NCI-H187 treated with DMSO at 0.1 percent for 48 hours (cell line): ENCODE measurements around the gene UBE2Q1.
A peak's percentile ranks its signal among the peaks of the same experiment; 100 is the strongest.

Source experiments
- DNase-seq: peaks from one replicate; lab custom pipeline; 2025; lab: John Stamatoyannopoulos, UW

UBE2Q1 gene

DNA sequence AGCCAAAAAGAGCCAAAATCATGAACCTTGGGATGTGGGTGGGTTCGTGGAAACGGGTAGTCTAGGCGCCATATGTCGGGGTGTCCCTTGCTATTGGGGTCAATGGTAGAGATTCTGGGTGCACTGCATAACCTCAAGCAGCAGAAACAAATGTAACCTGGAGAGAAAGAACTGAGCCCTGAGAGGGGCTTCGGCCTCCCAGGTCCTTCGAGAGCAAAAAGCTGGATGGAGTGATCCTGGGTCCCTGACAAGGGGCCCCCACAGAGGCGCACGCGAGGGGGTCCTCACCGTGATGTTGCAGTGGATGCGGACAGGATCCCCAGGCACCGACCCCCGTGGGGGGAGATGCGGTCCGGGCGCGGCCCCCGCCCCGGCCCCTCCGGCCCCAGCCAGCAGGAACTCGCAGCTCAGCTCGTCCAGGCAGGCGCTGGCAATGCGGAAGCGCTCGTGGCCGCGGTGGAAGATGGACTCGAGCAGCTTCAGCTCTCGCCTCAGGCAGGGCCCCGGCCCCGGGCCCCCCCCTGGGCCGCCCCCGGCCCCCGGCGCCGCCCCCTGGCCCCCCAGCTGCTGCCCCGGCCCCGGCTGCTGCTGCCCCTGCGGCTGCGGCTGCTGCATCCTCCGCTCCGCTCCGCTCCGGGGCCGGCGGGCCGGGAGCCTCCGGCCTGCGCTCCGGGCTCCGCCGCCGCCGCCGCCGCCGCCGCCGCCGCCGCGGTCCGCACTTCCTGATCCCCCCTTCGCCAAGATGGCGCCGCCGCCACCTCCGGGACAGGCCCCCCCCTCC is at the start of gene UBE2Q1:
UBE2Q1 (minus strand) TSS at position 724 of the 781 bp plus-strand sequence; CDS start at position 615, 109 bp downstream.
- no peak for DNase-seq

DNA sequence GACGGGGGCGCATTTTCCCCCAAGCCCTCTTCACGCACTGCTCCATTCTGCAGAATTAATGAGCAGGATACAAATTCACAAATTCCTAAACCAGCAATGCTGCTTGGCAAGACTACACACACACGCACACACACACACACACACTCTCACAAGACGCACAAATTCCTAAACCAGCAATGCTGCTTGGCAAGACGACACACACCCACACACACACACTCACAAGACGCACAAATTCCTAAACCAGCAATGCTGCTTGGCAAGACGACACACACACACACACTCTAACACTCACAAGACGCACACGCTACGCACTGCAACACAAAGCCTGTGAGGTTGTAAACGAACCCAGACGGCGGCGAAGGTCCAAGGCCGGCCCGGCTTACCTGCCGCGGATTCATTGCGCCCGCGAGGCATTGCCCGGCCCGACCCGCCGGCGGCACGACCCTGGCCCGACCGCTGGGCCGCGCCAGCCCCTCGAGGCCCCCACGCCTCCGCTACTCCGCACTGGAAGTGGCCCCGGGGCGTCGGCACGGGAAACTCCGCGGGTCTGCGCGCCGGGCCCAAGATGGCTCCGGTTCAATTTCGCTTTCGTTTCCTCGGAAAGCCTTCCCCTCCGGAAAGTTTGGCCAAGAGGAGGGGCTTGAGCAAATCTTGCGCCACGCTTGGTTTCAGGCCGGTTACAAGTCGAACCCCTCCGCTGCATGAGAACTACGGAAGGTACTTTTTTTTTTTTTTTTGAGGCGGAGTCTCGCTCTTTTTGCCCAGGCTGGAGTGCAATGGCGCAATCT is 49.3 kb upstream of the UBE2Q1 start, which contains the start of gene ADAR:
ADAR (minus strand) TSS at position 578 of the 788 bp plus-strand sequence; CDS start at position 398, 180 bp downstream.
- peak; percentile 39 for DNase-seq

DNA sequence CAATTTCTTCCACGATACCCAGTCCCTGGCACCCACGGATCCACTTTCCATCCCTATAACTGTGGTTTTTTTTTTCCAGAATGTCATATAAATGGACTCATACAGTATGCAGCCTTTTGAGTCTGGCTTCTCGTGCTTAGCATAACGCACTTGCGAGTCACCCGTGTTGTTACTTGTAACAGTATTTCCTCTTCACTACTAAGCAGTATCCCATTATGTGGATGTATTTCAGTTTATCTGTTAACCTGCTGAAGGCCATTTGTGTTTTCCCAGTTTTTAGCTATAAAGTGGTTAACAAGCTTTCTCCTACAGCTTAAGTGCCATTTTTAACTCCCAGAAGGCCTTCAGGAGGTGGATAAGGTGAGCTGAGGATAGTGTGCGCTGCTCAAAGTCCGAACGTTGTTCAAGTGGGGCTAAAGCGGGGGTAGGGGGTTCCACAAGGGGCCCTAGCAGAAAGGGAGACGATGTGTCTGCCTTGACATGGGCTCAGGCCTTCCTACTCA is 48.7 kb upstream of the UBE2Q1 start:
- DNase-seq: no peak

DNA sequence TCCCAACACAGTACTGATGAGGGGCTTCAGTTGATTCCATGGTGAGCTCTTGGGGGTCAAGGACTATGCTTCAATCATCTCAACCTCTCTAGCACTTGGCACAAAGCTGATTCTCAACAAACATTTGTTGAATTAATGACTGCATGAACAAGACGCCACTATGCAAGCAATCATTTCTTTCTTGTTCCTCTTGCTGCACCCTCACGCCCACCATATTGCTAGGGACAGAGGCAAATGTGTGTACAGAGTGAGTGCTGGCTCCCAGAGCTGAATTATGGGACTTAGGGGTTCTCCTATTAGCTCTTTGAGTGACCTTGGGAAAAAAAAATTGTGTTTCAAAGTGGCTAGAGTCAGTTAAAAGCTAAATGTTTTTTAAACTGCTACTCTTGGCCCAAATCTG is 47.1 kb upstream of the UBE2Q1 start:
- DNase-seq: no peak

DNA sequence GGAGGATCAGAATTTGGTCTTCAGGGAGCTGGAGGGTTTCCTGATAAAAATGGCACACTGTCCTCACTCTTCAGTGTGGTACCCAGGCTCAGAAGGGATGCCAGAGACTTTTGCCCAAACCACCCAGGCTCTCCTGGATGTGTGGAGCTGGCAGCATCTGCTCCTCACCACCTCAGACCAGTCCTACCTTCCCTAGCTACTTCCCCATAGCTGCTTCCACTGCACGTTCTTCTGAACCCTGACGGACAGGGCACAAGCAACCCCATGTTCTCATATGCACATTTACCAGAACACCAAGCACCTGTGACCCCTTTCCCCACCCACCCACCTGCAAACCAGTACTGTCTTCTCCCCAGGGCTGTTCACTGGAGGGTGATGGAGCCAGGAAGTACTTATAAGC is 44.9 kb upstream of the UBE2Q1 start:
- no peak for DNase-seq

DNA sequence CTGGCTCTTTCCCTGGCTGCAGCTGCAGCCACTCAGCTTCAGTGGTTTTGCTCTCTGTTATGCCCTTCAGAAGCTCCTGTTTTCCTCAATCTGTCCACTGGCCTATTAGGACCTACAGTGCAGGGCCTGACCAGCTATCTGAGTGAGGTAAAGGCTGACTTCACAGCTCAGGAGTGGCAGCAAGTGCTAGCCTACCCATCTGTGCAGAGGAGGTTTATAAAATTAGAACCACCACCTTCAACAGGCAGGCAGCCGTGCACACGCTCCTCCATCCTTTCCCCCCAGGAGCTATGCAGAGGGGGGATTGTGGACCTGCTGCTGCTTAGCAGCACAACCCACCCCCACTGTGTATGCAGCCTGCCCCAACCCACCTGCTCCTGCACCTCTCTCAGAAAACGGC is 41.2 kb upstream of the UBE2Q1 start:
- no peak for DNase-seq

DNA sequence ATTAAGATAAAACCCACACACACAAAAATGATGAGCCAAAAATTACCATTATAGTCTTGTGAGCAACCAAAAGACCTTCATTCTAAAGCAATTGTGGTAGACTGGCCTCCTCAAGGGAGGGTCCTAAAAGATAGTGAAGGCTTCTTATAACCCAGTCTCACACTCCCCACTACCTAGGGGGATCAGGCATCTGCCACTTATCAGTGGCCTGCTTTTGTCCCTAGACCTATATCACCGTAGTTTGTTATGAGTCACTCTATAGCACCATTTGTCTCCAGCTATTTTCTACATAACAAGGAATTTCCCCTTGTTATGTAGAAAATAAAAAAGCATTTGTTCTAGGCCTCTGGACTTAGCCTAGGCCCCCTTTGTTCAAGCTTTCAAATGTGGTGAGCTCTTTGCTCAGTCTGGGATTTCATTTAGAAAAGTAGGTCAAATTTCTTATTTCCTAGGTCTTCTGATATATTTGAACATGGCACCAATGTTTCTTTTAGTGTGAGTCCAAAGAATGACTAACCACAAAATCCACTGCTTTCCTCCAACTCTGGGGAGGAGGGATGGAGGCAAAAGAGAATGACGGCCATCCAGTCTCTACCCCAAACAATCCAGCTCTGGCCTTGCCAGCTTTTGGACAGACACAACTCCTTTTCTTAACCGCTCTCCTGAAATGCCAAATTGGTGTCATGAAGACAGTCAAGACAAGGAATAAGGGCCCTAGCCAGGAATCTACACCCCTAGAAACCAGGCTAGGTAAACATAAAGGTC is 40.6 kb upstream of the UBE2Q1 start:
- no peak for DNase-seq

DNA sequence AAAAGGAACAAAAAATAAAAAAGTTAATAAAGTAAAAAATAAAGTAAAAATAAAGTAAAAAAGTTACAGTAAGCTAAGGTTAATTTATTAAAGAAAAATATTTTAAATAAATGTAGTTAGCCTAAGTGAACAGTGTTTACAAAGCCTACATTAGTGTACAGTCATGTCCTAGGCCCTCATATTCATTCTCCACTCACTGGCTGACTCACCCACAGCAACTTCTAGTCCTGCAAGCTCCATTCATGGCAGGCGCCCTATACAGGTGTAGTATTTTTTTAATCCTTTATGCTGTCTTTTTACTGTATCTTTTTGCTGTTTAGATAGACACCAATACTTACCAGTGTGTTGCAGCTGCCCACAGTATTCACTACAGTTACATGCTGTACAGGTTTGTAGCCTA is 37.2 kb upstream of the UBE2Q1 start:
- DNase-seq: no peak

DNA sequence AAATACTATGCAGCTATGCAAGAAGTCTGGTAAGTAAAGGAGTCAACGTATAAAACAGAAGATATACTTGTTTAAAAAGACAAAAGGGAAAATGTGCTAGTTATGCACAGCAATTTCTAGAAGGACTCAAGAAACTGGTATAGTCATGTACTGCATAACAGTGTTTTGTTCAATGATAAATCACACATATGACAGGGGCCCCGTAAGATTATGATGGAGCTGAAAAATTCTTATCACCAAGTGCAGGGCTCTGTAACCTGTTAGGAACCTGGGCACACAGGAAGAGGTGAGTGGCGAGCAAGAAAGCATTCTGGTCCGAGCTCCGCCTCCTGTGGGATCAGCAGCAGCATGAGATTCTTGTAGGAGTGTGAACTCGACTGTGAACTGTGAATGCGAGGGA is 36.3 kb upstream of the UBE2Q1 start:
- DNase-seq: no peak

DNA sequence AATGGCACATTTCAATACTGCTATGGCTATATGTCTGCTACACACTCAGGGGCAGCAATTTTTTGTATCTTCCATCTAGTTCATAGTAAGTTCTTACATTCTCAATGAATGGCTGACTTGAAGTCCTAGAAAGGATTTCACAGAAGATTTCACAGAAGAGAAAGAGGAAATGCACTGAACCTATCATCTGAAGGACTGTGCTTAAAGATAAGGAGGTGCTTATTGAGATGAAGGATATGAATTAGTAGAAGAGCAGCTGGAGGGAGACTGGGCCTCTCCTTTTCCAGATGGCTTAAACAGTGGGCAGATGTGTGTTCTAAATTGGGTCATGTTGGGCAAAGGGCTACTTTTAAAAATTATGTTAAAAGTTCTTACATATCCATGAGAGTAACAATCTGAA is 34.9 kb upstream of the UBE2Q1 start:
- no peak for DNase-seq

DNA sequence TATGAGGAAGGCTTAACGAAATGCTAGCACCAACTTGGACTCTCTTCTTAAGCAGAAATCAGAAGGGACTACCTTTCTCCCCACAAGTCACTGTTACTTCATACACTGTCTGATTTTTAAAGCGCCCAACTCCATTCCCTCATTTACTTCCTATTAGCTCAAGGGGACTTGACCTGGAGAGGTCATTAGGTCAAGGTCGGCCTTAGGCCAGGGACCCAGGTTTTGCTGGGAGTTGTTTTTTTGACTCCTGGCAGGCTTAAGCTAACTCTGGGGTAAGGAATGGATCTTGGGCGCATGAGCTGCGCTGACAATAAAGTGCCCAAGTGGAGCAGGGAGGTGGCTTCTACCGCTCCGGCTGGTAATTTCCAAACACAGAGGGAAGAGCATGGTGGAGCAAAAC is 32.7 kb upstream of the UBE2Q1 start:
- DNase-seq: no peak

DNA sequence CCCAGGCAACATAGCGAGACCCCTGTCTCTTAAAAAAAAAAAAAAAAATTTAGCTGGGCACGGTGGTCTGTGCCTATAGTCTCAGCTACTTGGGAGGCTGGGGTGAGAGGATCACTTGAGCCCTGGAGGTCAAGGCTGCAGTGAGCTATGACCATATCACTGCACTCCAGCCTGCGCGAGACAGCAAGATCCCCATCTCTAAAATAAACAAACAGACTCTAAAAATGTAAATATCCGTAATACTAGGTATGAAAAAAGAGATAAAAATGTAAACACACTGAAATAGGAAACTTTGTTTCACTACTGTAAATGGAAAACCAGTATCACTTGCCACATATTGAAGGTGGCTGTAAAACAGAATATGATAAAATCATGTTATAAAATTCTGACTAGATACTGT is 32.3 kb upstream of the UBE2Q1 start:
- no peak for DNase-seq

DNA sequence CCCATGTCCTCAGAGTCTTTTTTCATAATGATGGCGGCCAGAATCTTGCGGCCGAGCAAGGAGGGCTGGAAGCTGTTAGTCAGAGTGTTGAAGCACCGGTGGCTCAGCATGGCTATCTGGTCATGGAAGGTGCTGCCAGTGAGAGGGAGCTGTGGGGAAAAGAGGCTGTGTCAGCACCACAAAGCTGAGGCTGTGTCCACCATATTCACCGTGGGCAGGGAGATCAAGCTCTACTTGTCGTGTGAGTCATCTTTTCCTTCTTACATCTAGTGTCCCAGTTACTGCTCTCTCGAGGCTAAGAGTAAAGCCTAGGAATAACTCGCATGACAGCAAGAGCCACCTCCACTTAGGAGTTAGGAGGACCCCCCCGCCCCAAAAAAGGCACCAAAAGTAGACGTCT is 31.3 kb upstream of the UBE2Q1 start:
- no peak for DNase-seq

DNA sequence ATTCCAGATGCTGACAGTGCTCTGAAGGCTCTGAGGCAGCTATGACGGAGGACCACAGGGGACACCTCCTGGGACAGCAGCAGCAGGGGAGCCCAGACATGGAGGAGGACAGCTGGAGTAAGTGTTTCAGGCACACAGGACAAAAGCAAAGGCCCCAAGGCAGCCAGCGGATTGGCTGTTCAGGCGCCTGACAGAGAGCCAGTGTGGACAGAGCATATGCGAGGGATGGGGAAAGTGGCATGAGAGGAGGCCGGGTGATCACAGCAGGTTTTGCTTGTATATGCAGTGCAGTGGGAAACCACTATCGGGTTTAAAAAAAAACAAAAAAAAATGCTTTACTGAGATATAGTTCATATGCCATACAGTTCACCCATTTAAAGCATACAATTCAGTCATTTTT is 28.2 kb upstream of the UBE2Q1 start:
- no peak for DNase-seq

DNA sequence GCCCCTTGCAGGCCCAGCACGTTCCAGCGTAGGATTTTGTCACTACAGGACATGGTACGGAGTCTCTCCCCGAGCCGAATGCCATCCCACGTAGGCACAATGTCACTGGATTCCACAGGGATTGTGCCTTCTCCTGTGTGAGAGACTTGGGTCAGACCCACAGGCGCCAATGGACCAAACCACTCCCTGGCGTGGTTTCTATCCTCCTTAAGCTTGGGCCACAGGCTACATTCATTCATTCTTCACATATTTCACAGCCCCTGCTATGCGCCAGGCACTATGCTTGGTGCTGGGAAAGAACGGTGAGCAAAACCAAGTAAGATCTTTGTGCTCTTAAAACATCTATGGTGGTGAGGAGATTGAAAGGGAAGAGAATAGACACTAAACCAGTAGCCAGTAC is 27.8 kb upstream of the UBE2Q1 start:
- no peak for DNase-seq

DNA sequence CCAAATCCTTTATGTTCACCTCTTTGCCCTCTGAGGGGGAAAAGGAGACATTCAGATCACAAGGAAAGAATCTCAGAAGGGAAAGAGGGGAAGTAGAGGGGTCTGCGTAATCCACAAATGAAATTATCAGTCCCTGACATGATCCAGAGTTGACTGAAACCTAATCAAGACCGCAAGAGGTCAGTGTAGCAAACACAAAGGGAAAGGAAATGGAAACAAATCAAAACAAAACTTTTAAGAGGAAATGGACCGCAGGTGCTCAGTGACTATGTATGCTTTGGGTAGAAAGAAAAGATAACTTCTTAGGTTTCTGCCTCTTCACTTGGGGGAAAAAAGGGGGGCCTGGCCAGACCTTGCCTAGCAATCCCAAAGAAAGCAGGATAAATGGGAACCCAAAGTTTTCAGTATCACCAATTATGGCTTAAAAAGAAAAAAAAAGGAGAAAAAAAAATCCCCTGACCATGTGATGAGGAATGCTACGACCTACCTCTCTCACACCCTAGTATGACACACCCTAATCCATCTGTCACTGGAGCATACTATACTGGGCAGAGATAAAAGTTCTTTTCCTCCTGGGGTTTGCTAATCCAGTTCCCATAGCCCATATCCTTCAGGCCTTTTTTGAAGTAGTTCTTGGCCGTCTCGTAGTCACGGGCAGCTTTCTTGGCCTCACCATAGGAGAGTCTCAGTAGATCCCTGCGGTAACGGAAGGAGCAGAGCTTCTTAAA is 26.0 kb upstream of the UBE2Q1 start:
- DNase-seq: no peak

DNA sequence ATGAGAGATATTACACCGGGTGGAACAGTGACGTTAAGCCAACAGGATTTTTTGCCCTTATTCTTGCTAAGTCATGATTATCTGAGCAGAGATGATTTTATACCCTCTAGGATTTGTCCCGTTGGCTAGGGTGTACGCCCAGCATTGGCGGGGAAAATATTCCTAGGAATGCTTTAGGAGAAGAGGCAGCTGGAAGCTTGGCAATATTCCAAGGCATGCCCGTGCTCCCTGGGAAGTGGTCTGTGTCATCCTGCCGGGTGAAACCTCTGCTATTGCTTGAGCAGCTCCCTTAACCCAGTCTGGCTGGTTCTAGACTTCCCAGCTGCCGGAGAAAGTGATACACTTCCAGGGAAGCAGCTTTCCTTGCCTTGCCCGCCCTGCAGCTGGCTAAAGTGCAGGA is 25.3 kb upstream of the UBE2Q1 start:
- no peak for DNase-seq

DNA sequence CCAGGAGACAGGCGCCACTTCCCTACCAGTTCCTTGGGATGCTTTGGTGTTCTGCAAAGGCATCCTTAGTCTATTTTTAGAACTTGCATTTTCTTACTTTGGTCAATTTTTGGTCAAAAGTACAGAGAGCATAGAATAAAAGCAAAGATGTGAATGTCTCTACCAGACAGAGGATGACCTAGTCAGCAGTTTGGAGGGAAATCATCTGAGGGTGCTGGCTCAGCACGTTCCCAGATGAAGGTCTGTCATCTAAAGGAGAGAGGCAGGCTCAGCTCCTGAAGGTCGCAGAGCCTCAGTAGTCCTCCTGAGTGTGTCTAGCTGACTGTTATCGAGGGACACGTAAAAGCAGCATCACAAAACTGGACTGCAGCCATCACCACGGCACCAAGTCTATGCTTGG is 24.4 kb upstream of the UBE2Q1 start:
- DNase-seq: no peak

DNA sequence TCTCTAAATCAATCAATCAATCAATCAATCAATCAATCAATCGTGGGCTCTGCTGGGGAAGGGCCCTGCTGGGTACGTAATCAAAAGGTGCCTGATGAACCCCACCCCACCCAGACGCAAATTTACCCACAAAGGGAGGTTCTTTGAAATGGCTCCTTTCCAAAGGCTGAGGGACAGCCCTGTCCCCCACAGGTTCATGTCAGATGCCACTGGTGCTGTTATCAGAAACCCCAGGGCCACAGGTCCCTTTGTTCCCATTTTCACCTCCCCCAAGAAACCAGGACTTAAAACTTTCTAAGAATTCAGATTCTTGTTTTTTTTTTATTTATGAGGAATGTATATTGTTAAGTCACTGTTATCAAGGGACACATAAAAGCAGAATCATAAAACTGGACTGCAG is 23.3 kb upstream of the UBE2Q1 start:
- no peak for DNase-seq

DNA sequence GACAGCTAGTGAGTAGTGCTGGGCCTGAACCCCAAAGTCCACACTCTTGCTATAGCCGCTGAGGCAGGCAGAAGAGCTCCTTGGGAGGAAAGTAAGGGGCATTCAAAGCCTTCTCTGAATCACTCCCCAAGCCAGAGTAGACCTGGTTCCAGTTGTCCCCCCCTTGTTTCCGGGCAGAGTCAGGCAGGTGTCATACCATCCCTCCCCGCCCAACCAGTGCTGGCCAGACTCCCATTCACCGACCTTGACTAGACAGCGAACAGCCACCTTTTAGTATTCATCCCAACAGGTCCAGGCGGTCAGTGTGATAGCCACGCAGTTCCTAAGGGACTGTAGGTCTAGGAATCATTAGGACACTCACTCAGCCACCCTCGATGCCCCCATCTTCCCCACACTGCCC is 20.9 kb upstream of the UBE2Q1 start:
- no peak for DNase-seq

DNA sequence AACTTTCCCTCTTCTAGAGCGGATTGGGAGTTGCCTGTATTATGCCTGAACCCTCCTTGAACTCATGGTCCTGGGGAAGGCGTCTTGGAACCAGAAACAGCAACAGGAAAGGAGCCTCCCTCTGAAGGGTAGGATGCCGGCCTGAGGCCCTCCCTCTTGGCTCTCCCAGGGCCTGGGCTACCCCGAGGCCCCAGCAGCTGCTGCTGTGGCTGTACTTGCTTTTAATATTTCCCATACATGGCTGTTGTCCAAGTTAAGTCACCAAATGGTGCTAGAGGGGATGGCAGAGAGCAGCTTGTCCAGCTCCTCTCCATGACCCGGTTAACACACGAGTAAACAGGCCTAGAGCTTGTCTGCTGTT is 19.6 kb upstream of the UBE2Q1 start:
- DNase-seq: no peak
